HK-2 (cell line): ENCODE data around the gene LRRFIP2.

ENCODE experiments used
- DNase-seq: peaks from one replicate; pipeline ENCODE4 v3.0.0-alpha.2; 2018; ENCODE audit not compliant: unreplicated experiment

The LRRFIP2 gene

GRCh38 chr3:37114251-37115145, 59.9 kb downstream of the LRRFIP2 start:
- no peak for DNase-seq

GRCh38 chr3:37112987-37113386, 61.4 kb downstream of the LRRFIP2 start:
- no peak for DNase-seq

GRCh38 chr3:37111199-37111598, 63.2 kb downstream of the LRRFIP2 start:
- no peak for DNase-seq

GRCh38 chr3:37107846-37108245, 66.5 kb downstream of the LRRFIP2 start:
- DNase-seq, result no peak

GRCh38 chr3:37103103-37103808, 71.1 kb downstream of the LRRFIP2 start:
- DNase-seq, result no peak

GRCh38 chr3:37100411-37100810, 74.0 kb downstream of the LRRFIP2 start:
- DNase-seq, result no peak

- DNase-seq, result no peak
Observed at GRCh38 chr3:37099469-37099868, 74.9 kb downstream of the LRRFIP2 start.

GRCh38 chr3:37098884-37099283, 75.5 kb downstream of the LRRFIP2 start:
- no peak for DNase-seq

GRCh38 chr3:37097776-37098175, 76.6 kb downstream of the LRRFIP2 start:
- DNase-seq, result no peak

GRCh38 chr3:37096975-37097374, 77.4 kb downstream of the LRRFIP2 start:
- no peak for DNase-seq

GRCh38 chr3:37096288-37096687, 78.1 kb downstream of the LRRFIP2 start:
- no peak for DNase-seq

GRCh38 chr3:37094636-37095035, 79.7 kb downstream of the LRRFIP2 start:
- no peak for DNase-seq

GRCh38 chr3:37093481-37093880, 80.9 kb downstream of the LRRFIP2 start:
- no peak for DNase-seq

GRCh38 chr3:37092484-37092883, 81.9 kb downstream of the LRRFIP2 start:
- DNase-seq, result no peak

GRCh38 chr3:37087870-37088269, 86.5 kb downstream of the LRRFIP2 start:
- DNase-seq, result no peak

- DNase-seq, result no peak
Observed at GRCh38 chr3:37086918-37087317, 87.5 kb downstream of the LRRFIP2 start.

- DNase-seq, result no peak
Observed at GRCh38 chr3:37082317-37082716, 92.1 kb downstream of the LRRFIP2 start.

GRCh38 chr3:37075955-37076354, 98.4 kb downstream of the LRRFIP2 start:
- no peak for DNase-seq

GRCh38 chr3:37074178-37074577, 100.2 kb downstream of the LRRFIP2 start:
- no peak for DNase-seq

GRCh38 chr3:37072892-37073291, 101.5 kb downstream of the LRRFIP2 start:
- DNase-seq, result no peak

GRCh38 chr3:37071921-37072320, 102.5 kb downstream of the LRRFIP2 start:
- no peak for DNase-seq

GRCh38 chr3:37068031-37068430, 106.4 kb downstream of the LRRFIP2 start:
- DNase-seq, result no peak

- DNase-seq, result no peak
Observed at GRCh38 chr3:37067577-37067976, 106.8 kb downstream of the LRRFIP2 start.
